Measurements from ENCODE around the gene RNF13. TPM values are rescaled to one million over a fixed set of nuclear protein-coding genes. Genes with fewer than 3 reads are reported as not detected.

RNF13 gene, protein sequence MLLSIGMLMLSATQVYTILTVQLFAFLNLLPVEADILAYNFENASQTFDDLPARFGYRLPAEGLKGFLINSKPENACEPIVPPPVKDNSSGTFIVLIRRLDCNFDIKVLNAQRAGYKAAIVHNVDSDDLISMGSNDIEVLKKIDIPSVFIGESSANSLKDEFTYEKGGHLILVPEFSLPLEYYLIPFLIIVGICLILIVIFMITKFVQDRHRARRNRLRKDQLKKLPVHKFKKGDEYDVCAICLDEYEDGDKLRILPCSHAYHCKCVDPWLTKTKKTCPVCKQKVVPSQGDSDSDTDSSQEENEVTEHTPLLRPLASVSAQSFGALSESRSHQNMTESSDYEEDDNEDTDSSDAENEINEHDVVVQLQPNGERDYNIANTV
- 58.5 and 60.8 TPM in 2 replicates for total RNA-seq

DNA sequence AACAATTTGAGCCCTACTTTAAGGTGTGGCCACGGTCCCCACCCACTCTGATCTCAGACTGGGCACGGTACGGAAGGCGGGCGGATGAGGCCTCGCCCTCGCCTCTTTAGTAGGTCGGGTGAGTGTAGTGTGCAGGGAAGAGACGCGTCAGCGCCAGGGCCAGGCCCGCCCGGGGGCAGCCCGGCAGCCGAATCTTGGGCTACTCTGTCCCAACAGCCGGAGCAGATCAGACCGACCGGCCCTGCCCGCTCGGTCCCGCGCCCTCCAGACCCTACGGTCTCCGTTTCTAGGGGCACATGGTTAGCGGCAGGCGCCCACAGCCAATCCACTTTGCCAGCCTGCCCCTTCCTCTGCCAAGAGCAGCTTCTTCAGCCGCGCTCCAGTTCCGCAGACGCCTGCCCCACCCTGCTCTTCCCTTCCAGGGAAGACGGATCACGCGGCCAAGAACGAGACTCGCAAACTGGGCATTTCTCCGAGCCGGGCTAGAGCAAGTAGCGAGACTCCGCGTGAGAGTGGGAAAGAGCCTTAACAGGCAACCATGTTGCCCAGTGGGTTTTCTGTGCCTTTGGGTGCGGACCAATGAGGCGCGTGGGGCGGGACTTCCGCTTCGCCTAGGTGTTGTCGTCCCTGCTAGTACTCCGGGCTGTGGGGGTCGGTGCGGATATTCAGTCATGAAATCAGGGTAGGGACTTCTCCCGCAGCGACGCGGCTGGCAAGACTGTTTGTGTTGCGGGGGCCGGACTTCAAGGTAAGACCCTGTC lies at the start of gene RNF13:
RNF13 (plus strand) TSS at position 610 of the 761 bp plus-strand sequence. CDS start 32,812 bp downstream, outside the sequence.

DNA sequence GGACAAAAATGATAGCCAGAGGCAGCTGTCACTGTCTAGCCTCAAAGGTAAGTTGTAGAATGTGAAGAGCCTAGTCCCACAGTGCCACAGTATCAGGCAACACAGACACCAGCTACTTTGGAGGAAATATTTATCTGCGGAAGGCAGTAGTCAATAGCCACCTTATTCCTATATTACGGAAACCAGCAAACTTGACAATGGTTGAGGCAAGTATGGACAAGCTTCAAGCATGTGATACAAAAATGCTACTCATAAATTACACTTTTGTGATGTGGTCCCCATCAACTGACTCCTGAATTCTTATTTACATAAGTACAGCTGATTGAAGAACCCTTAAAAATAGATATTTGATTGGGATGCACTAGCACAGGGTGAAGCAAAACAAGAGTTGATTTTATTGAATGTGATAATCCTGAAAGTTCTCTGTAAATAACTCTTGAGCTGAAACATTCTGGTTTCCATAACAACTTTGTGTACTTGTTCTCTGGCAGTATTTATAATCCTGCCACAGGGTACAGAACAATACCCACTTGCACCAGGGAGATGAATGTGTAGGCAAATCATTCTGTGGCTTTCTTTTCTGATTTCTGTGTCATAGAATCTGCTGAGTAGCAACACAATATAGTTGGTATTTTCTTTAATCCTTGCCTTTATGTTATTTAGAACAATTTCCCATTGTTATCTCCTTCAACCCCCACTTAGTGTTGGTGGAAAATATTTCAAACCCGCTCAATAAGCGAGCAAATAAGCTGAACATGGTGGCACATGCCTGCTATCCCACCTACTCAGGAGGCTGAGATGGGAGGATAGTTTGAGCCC lies 20.4 kb upstream of the RNF13 start, which contains the start of gene ANKUB1:
ANKUB1 (minus strand) TSS at position 103 of the 819 bp plus-strand sequence. CDS start 188 bp downstream, outside the sequence.

DNA sequence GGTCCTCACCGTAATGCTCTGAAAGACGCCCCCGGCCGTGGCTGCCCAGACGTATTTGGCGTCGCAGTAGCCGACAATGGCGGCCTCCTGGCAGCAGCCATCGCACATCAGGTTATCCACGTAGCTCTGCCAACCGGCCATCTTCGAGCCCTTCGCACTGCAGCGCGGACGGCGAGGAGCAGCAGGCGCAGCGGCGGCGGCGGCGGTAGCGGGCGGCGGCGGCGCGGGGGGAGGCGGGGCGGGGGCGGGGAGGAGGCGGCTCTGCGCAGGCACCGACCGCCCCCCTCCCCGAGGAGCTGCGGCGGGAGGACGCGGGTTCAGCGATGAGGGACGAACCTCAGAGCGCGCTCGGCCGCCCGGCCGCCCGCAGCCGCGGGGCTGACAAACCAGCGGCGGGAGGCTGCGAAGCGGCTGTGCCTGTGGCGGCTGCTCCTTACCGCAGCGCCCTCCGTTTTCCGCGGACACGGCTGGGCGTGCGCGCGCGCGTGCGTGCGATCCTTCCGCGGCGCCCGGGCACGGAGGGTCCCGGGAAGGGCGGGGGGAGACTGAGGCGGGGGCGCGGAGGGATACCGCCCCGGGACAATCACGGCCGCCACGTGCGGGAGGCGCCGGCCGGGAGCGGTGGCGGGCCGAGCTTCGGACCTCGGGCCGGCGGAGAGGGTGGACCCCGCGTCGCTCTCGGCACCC lies 157.8 kb downstream of the RNF13 start, which contains the start of gene PFN2:
PFN2 (minus strand) TSS at position 180 of the 687 bp plus-strand sequence; CDS start at position 141, 39 bp downstream.

Other genes starting within 250 kb of the RNF13 start
- 23.2 and 28.6 TPM in 2 replicates for gene WWTR1, start 155.2 kb upstream of the RNF13 start, total RNA-seq
- 16.1 and 18.0 TPM in 2 replicates for gene COMMD2, start 60.7 kb upstream of the RNF13 start, total RNA-seq
- gene ANKUB1, start 20.7 kb upstream of the RNF13 start, total RNA-seq, result not detected in 2 replicates
- 248 and 272 TPM in 2 replicates for gene PFN2, start 157.7 kb downstream of the RNF13 start, total RNA-seq